Thoracic aorta (tissue), 2 donors: Measurements from ENCODE around the gene IRAK2. TPM values are rescaled to one million over a fixed set of nuclear protein-coding genes. Genes with fewer than 3 reads are reported as not detected.

Experiments
- ATAC-seq: fragments of 150-250 bp; one replicate; pipeline ENCODE4 v1.8.0; 2017; ENCODE audit warnings: low read depth; ENCODE audit not compliant: insufficient number of reproducible peaks, low FRiP score
- DNase-seq: peaks from one replicate; pipeline ENCODE4 v3.0.0-alpha.2; 2020; ENCODE audit warnings: low spot score
- H3K27ac ChIP-seq, 2 donors: fragments of 200-600 bp; sonication (generic); 1 replicate in 1 of 2; 2 replicates in 1 of 2; pipeline ENCODE4 v1.5.1; 2016; ENCODE audit warnings: mild to moderate bottlenecking in 2 of 2, moderate library complexity in 2 of 2
- H3K27me3 ChIP-seq: fragments of 200-600 bp; sonication (generic); replicated peaks from 2 replicates; pipeline ENCODE4 v1.6.0; 2016; ENCODE audit warnings: mild to moderate bottlenecking; ENCODE audit not compliant: insufficient read depth
- H3K36me3 ChIP-seq: fragments of 200-600 bp; sonication (generic); one replicate; pipeline ENCODE4 v1.5.1; 2016
- H3K4me1 ChIP-seq, 2 donors: fragments of 200-600 bp; sonication (generic); 1 replicate in 1 of 2; 2 replicates in 1 of 2; pipeline versions ENCODE4 v1.5.1 to v1.6.0; 2016; ENCODE audit warnings: low read depth in 2 of 2, mild to moderate bottlenecking in 1 of 2; ENCODE audit not compliant: control insufficient read depth in 1 of 2
- H3K4me3 ChIP-seq: fragments of 200-600 bp; sonication (generic); 2 replicates; pipeline ENCODE4 v1.5.1; 2016; ENCODE audit warnings: mild to moderate bottlenecking
- H3K9me3 ChIP-seq: fragments of 200-600 bp; sonication (generic); 2 replicates; pipeline ENCODE4 v1.5.1; 2016
- CTCF ChIP-seq: fragments of 200-600 bp; sonication (generic); IDR thresholded peaks from one replicate; pipeline ENCODE4 v1.5.1; 2019; ENCODE audit warnings: antibody characterized with exemption
- total RNA-seq, 2 donors: library from RNA; depleted of rRNA; stranded (reverse); fragments of >200 nt; gene quantifications; one replicate each; pipeline versions ENCODE4 v1.1.0 to v1.2.3, GENCODE V29; 2016

Gene IRAK2
- total RNA-seq, 2 donors from 2014 or later: 5.7 to 13.8 TPM

GRCh38 chr3:10253731-10254130 is 89.0 kb downstream of the IRAK2 start:
- TF ChIP-seq CTCF: no peak
- no peak for ATAC-seq
- H3K27me3 ChIP-seq: no peaks in the 10 kb centered on the region
- H3K27ac ChIP-seq: no peak overlapping the region
- no peaks in the 10 kb centered on the region for H3K9me3 ChIP-seq
- peaks cover 16 to 42% of the 10 kb centered on the region in 2 donors for H3K4me1 ChIP-seq
- peaks cover 17% of the 10 kb centered on the region for H3K36me3 ChIP-seq
- no peak for DNase-seq
- no peak overlapping the region for H3K4me3 ChIP-seq

DNA sequence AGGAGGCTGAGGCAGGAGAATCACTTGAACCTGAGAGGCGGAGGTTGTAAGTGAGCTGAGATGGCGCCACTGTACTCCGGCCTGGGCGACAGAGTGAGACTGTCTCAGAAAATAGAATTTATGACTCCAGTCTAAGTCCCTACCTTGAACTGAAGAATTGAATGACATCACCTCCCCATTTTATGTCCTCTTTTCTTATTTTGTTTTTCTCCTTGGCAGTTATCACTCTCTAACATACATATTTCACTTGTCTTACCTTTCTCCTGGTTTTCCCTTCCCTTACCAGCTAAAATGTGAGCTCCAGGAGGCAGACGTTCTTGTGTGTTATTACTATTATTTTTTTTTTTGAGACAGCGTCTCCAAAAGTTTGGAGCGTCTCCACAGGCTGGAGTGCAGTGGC is 91.1 kb downstream of the IRAK2 start:
- TF ChIP-seq CTCF: no peak
- no peaks in the 10 kb centered on the region for H3K27me3 ChIP-seq
- peaks cover 4 to 25% of the 10 kb centered on the region in 2 donors for H3K4me1 ChIP-seq
- H3K9me3 ChIP-seq: no peaks in the 10 kb centered on the region
- no peak overlapping the region for H3K4me3 ChIP-seq
- no peak for ATAC-seq
- H3K27ac ChIP-seq: no peak overlapping the region
- DNase-seq: no peak
- H3K36me3 ChIP-seq: peaks cover 31% of the 10 kb centered on the region

DNA sequence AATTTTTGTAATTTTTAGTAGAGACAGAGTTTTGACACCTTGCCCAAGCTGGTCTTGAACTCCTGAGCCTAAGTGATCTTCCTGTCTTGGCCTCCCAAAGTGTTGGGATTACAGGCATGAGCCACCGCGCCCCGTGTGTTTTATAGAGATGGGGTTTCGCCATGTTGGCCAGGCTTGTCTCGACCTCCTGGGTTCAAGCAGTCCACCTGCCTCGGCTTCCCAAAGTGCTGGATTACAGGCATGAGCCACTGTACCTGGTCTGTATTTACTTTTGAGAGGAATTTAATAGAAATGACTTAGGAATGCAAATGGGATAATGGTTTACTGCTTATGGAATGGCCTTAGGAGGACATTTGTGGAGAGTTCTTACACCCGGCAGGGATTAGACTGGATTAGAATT is 94.3 kb downstream of the IRAK2 start:
- Histone ChIP-seq H3K27me3 (no peaks in the 10 kb centered on the region), H3K4me1 (peaks cover 0 to 23% of the 10 kb centered on the region in 2 donors), H3K27ac (no peak overlapping the region), H3K36me3 (peaks cover 26% of the 10 kb centered on the region), H3K4me3 (no peak overlapping the region), H3K9me3 (no peaks in the 10 kb centered on the region)
- no peak for DNase-seq
- no peak for TF ChIP-seq CTCF
- ATAC-seq: no peak

DNA sequence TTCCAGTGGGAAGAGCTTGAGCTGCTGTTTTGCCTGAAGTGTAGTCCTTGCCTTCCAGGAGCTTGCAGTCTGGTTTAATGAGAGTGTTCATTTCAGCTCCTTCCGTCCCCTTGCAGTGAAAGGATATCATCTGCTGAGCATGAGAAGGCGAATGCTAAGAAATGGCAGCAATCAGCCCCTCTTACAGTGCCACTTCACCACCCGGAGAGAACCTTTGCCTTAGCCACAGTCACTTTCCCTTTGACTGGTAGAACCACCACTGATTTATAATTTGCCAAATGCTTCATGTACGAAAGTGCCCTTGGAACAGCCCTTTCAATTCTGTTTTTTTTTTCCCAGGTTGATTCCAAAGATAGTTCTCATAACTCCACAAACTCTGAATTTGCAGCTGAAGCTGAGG is 95.1 kb downstream of the IRAK2 start:
- peaks cover 0 to 16% of the 10 kb centered on the region in 2 donors for H3K4me1 ChIP-seq
- no peak for DNase-seq
- TF ChIP-seq CTCF: no peak

DNA sequence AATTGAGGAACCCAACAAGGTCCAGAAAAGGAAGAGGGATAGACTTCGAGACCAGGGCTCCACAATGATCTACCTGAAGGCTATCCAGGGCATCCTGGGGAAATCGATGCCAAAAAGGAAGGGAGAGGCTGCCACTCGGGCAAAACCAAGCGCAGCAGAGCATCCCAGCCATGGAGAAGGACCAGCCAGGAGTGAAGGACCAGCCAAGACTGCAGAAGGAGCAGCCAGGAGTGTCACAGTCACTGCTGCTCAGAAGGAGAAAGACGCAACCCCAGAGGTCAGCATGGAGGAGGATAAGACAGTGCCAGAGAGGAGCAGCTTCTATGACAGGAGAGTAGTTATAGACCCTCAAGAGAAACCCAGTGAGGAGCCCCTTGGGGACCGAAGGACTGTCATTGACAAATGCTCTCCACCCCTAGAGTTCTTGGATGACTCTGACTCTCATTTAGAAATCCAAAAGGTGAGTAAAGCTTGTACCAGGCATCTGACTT is 95.5 kb downstream of the IRAK2 start:
- DNase-seq (no peak), ATAC-seq (no peak)
- Histone ChIP-seq H3K4me3 (no peak overlapping the region), H3K4me1 (peaks cover 0 to 16% of the 10 kb centered on the region in 2 donors), H3K27me3 (no peaks in the 10 kb centered on the region), H3K36me3 (peaks cover 22% of the 10 kb centered on the region), H3K9me3 (no peaks in the 10 kb centered on the region), H3K27ac (no peak overlapping the region)
- TF ChIP-seq CTCF: no peak

More for the DNA sequence above, 95.1 kb downstream of the IRAK2 start:
- H3K36me3 ChIP-seq: peaks cover 22% of the 10 kb centered on the region
- H3K27ac ChIP-seq: no peak overlapping the region
- ATAC-seq: no peak
- H3K4me3 ChIP-seq: no peak overlapping the region
- no peaks in the 10 kb centered on the region for H3K9me3 ChIP-seq
- H3K27me3 ChIP-seq: no peaks in the 10 kb centered on the region
